H1 (cell line): ENCODE data around the gene MREG. TPM values are rescaled to one million over a fixed set of nuclear protein-coding genes. Genes with fewer than 3 reads are reported as not detected.

ENCODE experiments used
- CTCF ChIA-PET: fragments of 300-600 bp; sonication (Branson Sonifier 250); formaldehyde crosslinking; loops from one replicate; lab custom pipeline; 2021; ENCODE audit not compliant: partially characterized antibody; lab: Charles Lee
- POLR2A ChIA-PET: fragments of 300-600 bp; sonication (Branson Sonifier 250); formaldehyde crosslinking; loops from one replicate; lab custom pipeline; 2021; ENCODE audit warnings: inconsistent platforms; ENCODE audit not compliant: partially characterized antibody; lab: Charles Lee
- DNase-seq, 2 experiments: peaks; one replicate each; pipeline versions ENCODE4 v3.0.0 to v3.0.0-alpha.2; 2010 to 2022; ENCODE audit warnings: low spot score in 2 of 2, low read depth in 1 of 2, mixed read lengths in 1 of 2
- FAIRE-seq: peaks from 2 replicates; lab custom pipeline; 2011; peaks lifted over from hg19 to GRCh38; lab: Jason Lieb, UNC
- H2AFZ ChIP-seq: 2 replicates; pipeline ENCODE4 v1.8.1; 2012; ENCODE audit warnings: low read length, inconsistent platforms
- H2AK5ac ChIP-seq: 2 replicates; pipeline ENCODE4 v1.6.1; 2013; ENCODE audit warnings: low read depth, low read length
- H2BK120ac ChIP-seq: replicated peaks from 2 replicates; pipeline ENCODE3; 2013; ENCODE audit warnings: low read depth, low read length, inconsistent platforms
- H2BK12ac ChIP-seq: 2 replicates; pipeline ENCODE4 v1.6.1; 2013; ENCODE audit warnings: low read depth, low read length
- H2BK15ac ChIP-seq: 2 replicates; pipeline ENCODE4 v1.6.1; 2013; ENCODE audit warnings: low read length
- H2BK20ac ChIP-seq: 2 replicates; pipeline ENCODE4 v1.6.1; 2013; ENCODE audit warnings: low read length
- H2BK5ac ChIP-seq: 2 replicates; pipeline ENCODE4 v1.6.1; 2013; ENCODE audit warnings: low read depth, low read length
- H3K14ac ChIP-seq: 2 replicates; pipeline ENCODE4 v1.6.1; 2013; ENCODE audit warnings: inconsistent platforms; ENCODE audit not compliant: insufficient read length
- H3K18ac ChIP-seq: 2 replicates; pipeline ENCODE4 v1.6.1; 2013; ENCODE audit warnings: low read length; ENCODE audit errors: extremely low read depth
- H3K23ac ChIP-seq: 2 replicates; pipeline ENCODE4 v1.6.1; 2013; ENCODE audit warnings: inconsistent platforms; ENCODE audit not compliant: insufficient read length
- H3K23me2 ChIP-seq: 2 replicates; pipeline ENCODE4 v1.6.1; 2013; ENCODE audit warnings: low read depth, low read length
- H3K27ac ChIP-seq: 2 replicates; pipeline ENCODE4 v1.6.1; 2011; ENCODE audit warnings: low read depth, low read length, inconsistent platforms
- H3K27me3 ChIP-seq, 4 experiments: replicated peaks in 1 of 4; 1 replicate in 1 of 4; 2 replicates in 3 of 4; pipeline versions ENCODE4 v1.6.1 to v1.8.1; 2011 to 2013; ENCODE audit warnings: low read length in 3 of 4, mild to moderate bottlenecking in 3 of 4, inconsistent platforms in 2 of 4, mixed read lengths in 2 of 4, moderate library complexity in 1 of 4; ENCODE audit not compliant: control insufficient read depth in 3 of 4, insufficient read depth in 3 of 4; ENCODE audit errors: extremely low read depth in 1 of 4
- H3K36me3 ChIP-seq, 4 experiments: 2 replicates each; pipeline versions ENCODE4 v1.6.1 to v1.8.1; 2011 to 2013; ENCODE audit warnings: mild to moderate bottlenecking in 4 of 4, low read length in 3 of 4, moderate library complexity in 2 of 4, control low read depth in 1 of 4, inconsistent platforms in 1 of 4; ENCODE audit not compliant: insufficient read depth in 4 of 4, control insufficient read depth in 2 of 4
- H3K4ac ChIP-seq: replicated peaks from 2 replicates; pipeline ENCODE3; 2013; ENCODE audit warnings: low read length, low read depth, mixed read lengths, inconsistent platforms; ENCODE audit not compliant: insufficient read length
- H3K4me1 ChIP-seq, 4 experiments: replicated peaks in 1 of 4; 1 replicate in 1 of 4; 2 replicates in 3 of 4; pipeline versions ENCODE4 v1.6.1 to v1.8.1; 2011 to 2013; ENCODE audit warnings: low read length in 3 of 4, inconsistent platforms in 2 of 4, mixed read lengths in 1 of 4; ENCODE audit not compliant: insufficient read depth in 4 of 4, control insufficient read depth in 3 of 4
- H3K4me2 ChIP-seq, 2 experiments: 2 replicates each; pipeline versions ENCODE4 v1.6.1 to v1.8.1; 2011 to 2013; ENCODE audit warnings: low read depth in 2 of 2, low read length in 2 of 2, control low read depth in 1 of 2, inconsistent platforms in 1 of 2, mild to moderate bottlenecking in 1 of 2; ENCODE audit not compliant: insufficient read depth in 1 of 2
- H3K4me3 ChIP-seq, 4 experiments: fragments of 200-600, 300-600 bp in 1 of 4; sonication (generic), shearing (Covaris generic), sonication (Bioruptor Twin) in 1 of 4; 2 replicates each; pipeline versions ENCODE4 v1.5.1 to v1.8.1; 2011 to 2016; ENCODE audit warnings: low read length in 4 of 4, low read depth in 3 of 4, control low read depth in 2 of 4, inconsistent platforms in 2 of 4, mild to moderate bottlenecking in 2 of 4, mixed read lengths in 1 of 4, moderate library complexity in 1 of 4; ENCODE audit not compliant: insufficient read depth in 2 of 4; ENCODE audit errors: extremely low read depth in 1 of 4
- H3K56ac ChIP-seq: replicated peaks from 2 replicates; pipeline ENCODE3; 2013; ENCODE audit warnings: low read depth, mild to moderate bottlenecking, mixed read lengths, low read length, inconsistent platforms; ENCODE audit not compliant: insufficient read length
- H3K79me1 ChIP-seq: 2 replicates; pipeline ENCODE4 v1.6.1; 2013; ENCODE audit warnings: low read depth, low read length, control low read depth
- H3K79me2 ChIP-seq, 2 experiments: 2 replicates each; pipeline versions ENCODE4 v1.6.1 to v1.8.1; 2012 to 2013; ENCODE audit warnings: low read length in 2 of 2, mild to moderate bottlenecking in 2 of 2, inconsistent platforms in 1 of 2; ENCODE audit not compliant: insufficient read depth in 2 of 2, control insufficient read depth in 1 of 2
- H3K9ac ChIP-seq, 4 experiments: replicated peaks in 1 of 4; 1 replicate in 1 of 4; 2 replicates in 3 of 4; pipeline versions ENCODE4 v1.6.1 to v1.8.1; 2011 to 2013; ENCODE audit warnings: low read depth in 3 of 4, low read length in 3 of 4, control low read depth in 2 of 4, mild to moderate bottlenecking in 2 of 4, moderate library complexity in 2 of 4, inconsistent platforms in 1 of 4; ENCODE audit errors: extremely low read depth in 1 of 4
- H3K9me3 ChIP-seq, 2 experiments: 2 replicates each; pipeline versions ENCODE4 v1.6.1 to v1.8.1; 2012 to 2013; ENCODE audit warnings: mild to moderate bottlenecking in 2 of 2, moderate library complexity in 2 of 2, control low read depth in 1 of 2, inconsistent platforms in 1 of 2, low read depth in 1 of 2, low read length in 1 of 2, mixed read lengths in 1 of 2; ENCODE audit not compliant: insufficient read depth in 2 of 2
- H4K20me1 ChIP-seq, 2 experiments: replicated peaks in 1 of 2; 2 replicates each; pipeline versions ENCODE3 to v1.8.1; 2011 to 2013; ENCODE audit warnings: inconsistent platforms in 2 of 2, low read length in 2 of 2, mild to moderate bottlenecking in 1 of 2; ENCODE audit not compliant: insufficient read depth in 2 of 2, control insufficient read depth in 1 of 2
- H4K5ac ChIP-seq: 2 replicates; pipeline ENCODE4 v1.6.1; 2013; ENCODE audit warnings: low read length, low read depth, mixed read lengths, inconsistent platforms; ENCODE audit not compliant: insufficient read length
- H4K8ac ChIP-seq: 2 replicates; pipeline ENCODE4 v1.8.0; 2013; ENCODE audit warnings: mild to moderate bottlenecking, moderate library complexity, low read length, inconsistent platforms; ENCODE audit not compliant: insufficient read depth; ENCODE audit errors: extremely low read depth
- H4K91ac ChIP-seq: replicated peaks from 2 replicates; pipeline ENCODE3; 2013; ENCODE audit warnings: low read length, mixed read lengths, inconsistent platforms; ENCODE audit not compliant: insufficient read length
- ATF3 ChIP-seq: IDR thresholded peaks from 2 replicates; pipeline ENCODE4 v1.6.1; 2011; ENCODE audit warnings: low read depth, mild to moderate bottlenecking, low read length; ENCODE audit not compliant: insufficient read depth
- CHD2 ChIP-seq: IDR thresholded peaks from 2 replicates; pipeline ENCODE4 v1.6.1; 2012; ENCODE audit warnings: low read length, improper control_type of control experiment
- KDM5A ChIP-seq: fragments of 200-600 bp; IDR thresholded peaks from 2 replicates; pipeline ENCODE4 v1.7.1; 2012; ENCODE audit warnings: mild to moderate bottlenecking, low read length, inconsistent platforms, mixed read lengths
- NRF1 ChIP-seq: IDR thresholded peaks from 2 replicates; pipeline ENCODE4 v1.6.1; 2011; ENCODE audit warnings: mild to moderate bottlenecking, low read depth, low read length, improper control_type of control experiment
- RFX5 ChIP-seq: IDR thresholded peaks from 2 replicates; pipeline ENCODE4 v1.6.1; 2011; ENCODE audit warnings: low read depth, low read length, improper control_type of control experiment, borderline replicate concordance
- SIRT6 ChIP-seq: IDR thresholded peaks from one replicate; pipeline ENCODE4 v1.7.1; 2012; ENCODE audit warnings: low read length, inconsistent platforms
- SUZ12 ChIP-seq: fragments of 200-600 bp; sonication (generic); IDR thresholded peaks from 2 replicates; pipeline ENCODE4 v1.6.1; 2012; ENCODE audit warnings: mild to moderate bottlenecking, inconsistent platforms, low read length, moderate library complexity, mixed read lengths
- ZNF274 ChIP-seq: IDR thresholded peaks from 2 replicates; pipeline ENCODE4 v1.7.0; 2012; ENCODE audit warnings: low read length, borderline replicate concordance; ENCODE audit errors: extremely low read depth
- WGBS, 2 experiments: shearing (Covaris generic) in 1 of 2; methylation state at CpG; one replicate each; pipeline versions ENCODE4 v1.1.6 to v1.1.7; 2013 to 2015; ENCODE audit warnings: low lambda C conversion rate in 2 of 2, mixed read lengths in 2 of 2, inconsistent platforms in 1 of 2, low coverage in 1 of 2, missing lambda C conversion rate in 1 of 2; ENCODE audit not compliant: insufficient replicate concordance in 2 of 2, insufficient coverage in 1 of 2, insufficient read length in 1 of 2; ENCODE audit errors: extremely low coverage in 1 of 2, missing lambda C conversion rate in 1 of 2; 5-methylcytosine and 5-hydroxymethylcytosine counted together
- polyA plus RNA-seq, 7 experiments: library from polyadenylated mRNA; depleted of rRNA in 3 of 7; stranded (reverse) in 5 of 7; unstranded in 2 of 7; fragments of >200 nt in 5 of 7; fragments of 200-250 nt in 2 of 7; gene quantifications; 1 replicate in 5 of 7; 2 replicates in 1 of 7; 4 replicates in 1 of 7; pipeline versions ENCODE4 v1.2.1 to v1.2.3, GENCODE V29; 2011 to 2013; ENCODE audit warnings: missing spikeins in 2 of 7, mixed read lengths in 2 of 7
- total RNA-seq: library from RNA; stranded (reverse); fragmentation: NEBNext Ultra II Directional; extraction: Animal tissue kit (Norgen Biotek cat#: 25700); gene quantifications from 2 replicates; pipeline ENCODE4 v1.2.1, GENCODE V29; 2021

The MREG gene
- total and polyA plus RNA-seq, 2 of the 8 experiments (the other 6 are each of a cell fraction or from before 2014, with no cell fraction given): 7.5 to 31.9 TPM

GRCh38 chr2:215951558-215951957, 61.8 kb downstream of the MREG start:
- H2AFZ ChIP-seq: no peak overlapping the region
- TF ChIP-seq ZNF274: no peak
- no peak for TF ChIP-seq SIRT6
- TF ChIP-seq ATF3: no peak
- no peak for TF ChIP-seq NRF1
- no peak for TF ChIP-seq CHD2
- no peak for TF ChIP-seq SUZ12
- TF ChIP-seq KDM5A: no peak
- TF ChIP-seq RFX5: no peak

More at GRCh38 chr2:215951558-215951957, 61.8 kb downstream of the MREG start:
- Histone ChIP-seq H3K23ac (no peak overlapping the region), H4K5ac (no peak overlapping the region), H3K4me1 (no peaks in the 10 kb centered on the region), H4K91ac (no peak overlapping the region), H3K27ac (no peak overlapping the region), H3K27me3 (no peaks in the 10 kb centered on the region), H3K23me2 (no peaks in the 10 kb centered on the region), H3K4ac (no peak overlapping the region), H3K56ac (no peak overlapping the region), H2BK120ac (no peak overlapping the region), H2BK5ac (no peak overlapping the region), H3K4me2 (no peak overlapping the region), H3K18ac (no peak overlapping the region), H2BK12ac (no peak overlapping the region), H3K14ac (no peak overlapping the region), H3K4me3 (no peak overlapping the region), H2AK5ac (no peak overlapping the region), H4K8ac (no peak overlapping the region), H2BK15ac (no peak overlapping the region), H4K20me1 (peaks cover 1% of the 10 kb centered on the region in 2 experiments), H3K79me2 (peaks cover 0 to 6% of the 10 kb centered on the region in 2 experiments; a peak in 1 of 4 replicates), H3K36me3 (no peaks in the 10 kb centered on the region), H3K9ac (no peak overlapping the region), H3K79me1 (no peaks in the 10 kb centered on the region), H3K9me3 (no peaks in the 10 kb centered on the region), H2BK20ac (no peak overlapping the region)
- ChIA-PET POLR2A (interaction anchor here (1.0 kb wide), 1 partner anchor 61 kb away, joined by 3 read pairs; no protein-coding TSS in a partner anchor), CTCF (interaction anchor here (0.6 to 7.2 kb wide), 11 partner anchors 13 to 339 kb away, joined by 3 to 47 read pairs (median 4); no protein-coding TSS in a partner anchor)
- no peak for FAIRE-seq
- WGBS, 2 experiments: 84% methylated on average over 3 of the region's 3 CpGs; no CpG with 5 or more reads in 1 of the 2 experiments
- DNase-seq: no peak
